Aorta (tissue), 5 donors: ENCODE results near the gene MINAR1. TPM values are rescaled to one million over a fixed set of nuclear protein-coding genes. Genes with fewer than 3 reads are reported as not detected.
A peak's percentile ranks its signal among the peaks of the same experiment; 100 is the strongest.

Experiments
- ATAC-seq: fragments of 200-7000 bp; cut with Tn5 transposase; one replicate; pipeline ENCODE4 v1.9.1; 2022; ENCODE audit warnings: moderate library complexity; ENCODE audit not compliant: low FRiP score
- DNase-seq, 2 donors: peaks; one replicate each; pipeline ENCODE4 v3.0.0-alpha.2; 2020
- H3K27ac ChIP-seq, 2 donors: one replicate each; pipeline ENCODE4 v1.5.1; 2013; ENCODE audit warnings: low read length in 2 of 2, mild to moderate bottlenecking in 2 of 2, moderate library complexity in 2 of 2, control low read depth in 1 of 2, inconsistent platforms in 1 of 2, low read depth in 1 of 2
- H3K27me3 ChIP-seq, 2 donors: one replicate each; pipeline ENCODE4 v1.6.1; 2013; ENCODE audit warnings: control low read depth in 1 of 2, low read length in 1 of 2, mild to moderate bottlenecking in 1 of 2, moderate library complexity in 1 of 2; ENCODE audit not compliant: insufficient read depth in 2 of 2, control insufficient read depth in 1 of 2
- H3K36me3 ChIP-seq, 2 donors: one replicate each; pipeline ENCODE4 v1.6.1; 2013; ENCODE audit warnings: control low read depth in 1 of 2, low read length in 1 of 2, mild to moderate bottlenecking in 1 of 2; ENCODE audit not compliant: insufficient read depth in 2 of 2, control insufficient read depth in 1 of 2
- H3K4me1 ChIP-seq, 2 donors: one replicate each; pipeline ENCODE4 v1.6.1; 2013; ENCODE audit warnings: low read length in 2 of 2, control low read depth in 1 of 2, mild to moderate bottlenecking in 1 of 2, moderate library complexity in 1 of 2; ENCODE audit not compliant: insufficient read depth in 2 of 2, control insufficient read depth in 1 of 2
- H3K4me3 ChIP-seq, 2 donors: one replicate each; pipeline ENCODE4 v1.5.1; 2013; ENCODE audit warnings: low read length in 2 of 2, control low read depth in 1 of 2, mild to moderate bottlenecking in 1 of 2
- H3K9me3 ChIP-seq: one replicate; pipeline ENCODE4 v1.6.1; 2013; ENCODE audit warnings: mild to moderate bottlenecking, low read length; ENCODE audit not compliant: control insufficient read depth
- WGBS, 2 donors: extraction: QIAGEN DNeasy Blood & Tissue Kit; methylation state at CpG; one replicate each; pipeline ENCODE4 v1.1.7; 2013; 5-methylcytosine and 5-hydroxymethylcytosine counted together
- intact Hi-C, 2 donors: fragments of 100-400 bp; cut with DNase I; formaldehyde crosslinking; loops; one replicate each; pipeline versions ENCODE4 v1.14.2 to v1.15.0; 2022
- polyA plus RNA-seq, 2 donors: library from polyadenylated mRNA; stranded (reverse); fragments of 200-250 nt; gene quantifications; one replicate each; pipeline ENCODE4 v1.2.3, GENCODE V29; 2013
- total RNA-seq, 2 donors: library from RNA; stranded (reverse); fragmentation: NEBNext Ultra II Directional; extraction: Animal tissue kit (Norgen Biotek cat#: 25700); gene quantifications; one replicate each; pipeline ENCODE4 v1.2.1, GENCODE V29; 2021
- donor health status: healthy with polysubstance abuse.
- donor health status: Bipolar disorder and iron deficiency.
- donor health status: DM: no; HTN: no; CAD: no.
- donor health status: DM: no; HTN: no; CAD: no.
- donor health status: DM: yes; HTN: yes; CAD: no.

Gene MINAR1
- total and polyA plus RNA-seq, 4 donors, result 0.13 to 1.4 (median 0.54) TPM

GRCh38 chr15:79439236-79439635 lies 7.1 kb downstream of the MINAR1 start:
- 94 to 100% methylated on average over 5 of the region's 5 CpGs for WGBS, 2 donors
- no peak overlapping the region for H3K27ac ChIP-seq
- H3K4me3 ChIP-seq, result no peak overlapping the region
- ATAC-seq, result no peak
- H3K4me1 ChIP-seq, result peaks cover 0 to 1% of the 10 kb centered on the region in 2 donors
- H3K9me3 ChIP-seq, result no peaks in the 10 kb centered on the region
- no peak for DNase-seq
- H3K36me3 ChIP-seq, result no peaks in the 10 kb centered on the region
- intact Hi-C loops, result no loop called here
- H3K27me3 ChIP-seq, result no peaks in the 10 kb centered on the region

GRCh38 chr15:79440355-79440908 lies 8.3 kb downstream of the MINAR1 start:
- Histone ChIP-seq H3K27ac (no peak overlapping the region), H3K9me3 (no peaks in the 10 kb centered on the region), H3K4me3 (no peak overlapping the region), H3K4me1 (peaks cover 0 to 1% of the 10 kb centered on the region in 2 donors), H3K36me3 (no peaks in the 10 kb centered on the region), H3K27me3 (no peaks in the 10 kb centered on the region)
- no peak for ATAC-seq
- no peak for DNase-seq
- intact Hi-C loops, result no loop called here
- 77 to 79% methylated on average over 7 of the region's 7 CpGs for WGBS, 2 donors

GRCh38 chr15:79442911-79443310 lies 10.8 kb downstream of the MINAR1 start:
- WGBS, 2 donors, result 73 to 75% methylated on average over 4 of the region's 4 CpGs
- H3K9me3 ChIP-seq, result no peaks in the 10 kb centered on the region
- H3K4me1 ChIP-seq, result peaks cover 0 to 1% of the 10 kb centered on the region in 2 donors
- no peak overlapping the region for H3K4me3 ChIP-seq
- no peaks in the 10 kb centered on the region for H3K27me3 ChIP-seq
- intact Hi-C loops, result no loop called here
- no peak overlapping the region for H3K27ac ChIP-seq
- DNase-seq, result no peak
- ATAC-seq, result no peak
- no peaks in the 10 kb centered on the region for H3K36me3 ChIP-seq

DNA sequence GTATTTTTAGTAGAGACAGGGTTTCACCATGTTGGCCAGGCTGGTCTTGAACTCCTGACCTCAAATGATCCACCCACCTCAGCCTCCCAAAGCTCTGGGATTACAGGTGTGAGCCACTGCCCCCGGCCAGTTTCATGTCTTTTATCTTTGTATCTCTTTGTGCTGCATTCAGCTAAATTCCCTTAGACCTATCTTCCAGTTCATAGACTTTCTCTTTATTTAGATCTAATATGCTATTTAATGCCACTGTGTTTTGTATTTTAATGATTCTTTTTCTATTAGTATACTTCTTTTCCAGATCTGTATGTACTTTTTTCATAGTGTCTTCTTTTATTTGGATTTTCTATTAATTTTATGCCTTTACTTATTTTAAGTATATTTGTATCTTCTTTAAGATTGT lies 14.9 kb downstream of the MINAR1 start:
- no peak overlapping the region for H3K27ac ChIP-seq
- DNase-seq (no peak), ATAC-seq (no peak)
- WGBS, 2 donors, result 90 to 96% methylated on average over 1 of the region's 1 CpG
- intact Hi-C loops, result no loop called here
- no peaks in the 10 kb centered on the region for H3K36me3 ChIP-seq
- peaks cover 0 to 1% of the 10 kb centered on the region in 2 donors for H3K4me1 ChIP-seq
- H3K9me3 ChIP-seq, result no peaks in the 10 kb centered on the region
- H3K27me3 ChIP-seq, result no peaks in the 10 kb centered on the region
- H3K4me3 ChIP-seq, result no peak overlapping the region

DNA sequence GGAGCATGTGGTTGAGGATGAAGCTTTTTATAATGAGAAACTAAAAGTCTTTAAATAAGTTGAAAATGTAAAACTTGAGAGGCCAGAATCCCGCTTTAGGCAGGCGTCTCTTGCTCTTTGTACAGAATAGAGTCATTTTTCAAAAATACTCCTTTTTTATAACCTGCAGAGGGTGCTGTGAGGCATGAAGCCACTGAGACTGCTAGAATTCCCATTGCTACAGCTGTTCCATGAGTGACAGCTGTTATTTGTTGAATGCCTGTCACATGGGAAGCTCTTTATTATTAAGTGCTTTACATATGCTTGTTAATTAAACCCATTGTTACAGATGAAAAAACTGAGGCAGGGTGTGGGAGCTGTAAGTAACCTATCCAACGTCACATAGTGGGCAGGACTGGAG lies 18.5 kb downstream of the MINAR1 start:
- no peak for DNase-seq
- WGBS, 2 donors, result 88 to 91% methylated on average over 3 of the region's 3 CpGs
- no peak overlapping the region for H3K4me3 ChIP-seq

DNA sequence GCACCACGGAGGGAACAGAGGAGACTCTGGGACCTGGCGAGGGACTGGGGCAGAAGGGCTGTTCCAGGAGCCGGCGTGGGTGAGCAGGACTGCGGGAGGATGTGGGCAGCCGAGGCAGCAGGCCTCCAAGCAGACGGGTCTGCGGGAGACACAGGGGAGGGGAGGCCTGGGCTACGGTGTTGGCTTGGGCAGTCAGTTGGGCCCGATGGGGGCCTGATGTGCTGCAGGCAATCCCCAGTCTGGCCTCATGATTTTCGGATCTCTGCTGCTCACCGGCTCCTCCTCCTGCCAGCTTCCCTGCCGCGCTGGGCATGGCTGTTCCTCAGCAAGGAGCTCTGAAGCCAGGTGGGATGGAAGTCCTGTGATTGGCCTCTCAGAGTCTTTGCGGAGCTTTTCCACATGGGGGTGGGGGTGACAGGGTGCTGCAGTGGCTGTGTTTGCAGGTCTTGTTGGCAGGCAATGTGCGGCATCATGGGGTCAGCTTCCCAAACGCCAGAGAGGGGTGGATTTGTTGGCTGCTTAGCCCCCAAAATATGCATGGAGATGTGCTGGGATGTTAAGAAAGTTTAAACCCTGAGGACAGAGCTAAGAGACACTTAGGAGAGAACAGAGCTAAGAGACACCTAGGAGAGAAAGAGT lies 19.3 kb downstream of the MINAR1 start:
- ATAC-seq (no peak), DNase-seq (no peak)
- no peaks in the 10 kb centered on the region for H3K4me1 ChIP-seq
- H3K4me3 ChIP-seq, result no peak overlapping the region
- intact Hi-C loops, result no loop called here
- no peaks in the 10 kb centered on the region for H3K9me3 ChIP-seq
- WGBS, 2 donors, result 35 to 45% methylated on average over 17 of the region's 17 CpGs
- no peak overlapping the region for H3K27ac ChIP-seq
- H3K36me3 ChIP-seq, result no peaks in the 10 kb centered on the region
- H3K27me3 ChIP-seq, result no peaks in the 10 kb centered on the region

More for the DNA sequence above, 18.5 kb downstream of the MINAR1 start:
- no peak overlapping the region for H3K27ac ChIP-seq
- H3K27me3 ChIP-seq, result no peaks in the 10 kb centered on the region
- no peak for ATAC-seq
- H3K36me3 ChIP-seq, result no peaks in the 10 kb centered on the region
- intact Hi-C loops, result no loop called here
- H3K9me3 ChIP-seq, result no peaks in the 10 kb centered on the region
- H3K4me1 ChIP-seq, result no peaks in the 10 kb centered on the region

DNA sequence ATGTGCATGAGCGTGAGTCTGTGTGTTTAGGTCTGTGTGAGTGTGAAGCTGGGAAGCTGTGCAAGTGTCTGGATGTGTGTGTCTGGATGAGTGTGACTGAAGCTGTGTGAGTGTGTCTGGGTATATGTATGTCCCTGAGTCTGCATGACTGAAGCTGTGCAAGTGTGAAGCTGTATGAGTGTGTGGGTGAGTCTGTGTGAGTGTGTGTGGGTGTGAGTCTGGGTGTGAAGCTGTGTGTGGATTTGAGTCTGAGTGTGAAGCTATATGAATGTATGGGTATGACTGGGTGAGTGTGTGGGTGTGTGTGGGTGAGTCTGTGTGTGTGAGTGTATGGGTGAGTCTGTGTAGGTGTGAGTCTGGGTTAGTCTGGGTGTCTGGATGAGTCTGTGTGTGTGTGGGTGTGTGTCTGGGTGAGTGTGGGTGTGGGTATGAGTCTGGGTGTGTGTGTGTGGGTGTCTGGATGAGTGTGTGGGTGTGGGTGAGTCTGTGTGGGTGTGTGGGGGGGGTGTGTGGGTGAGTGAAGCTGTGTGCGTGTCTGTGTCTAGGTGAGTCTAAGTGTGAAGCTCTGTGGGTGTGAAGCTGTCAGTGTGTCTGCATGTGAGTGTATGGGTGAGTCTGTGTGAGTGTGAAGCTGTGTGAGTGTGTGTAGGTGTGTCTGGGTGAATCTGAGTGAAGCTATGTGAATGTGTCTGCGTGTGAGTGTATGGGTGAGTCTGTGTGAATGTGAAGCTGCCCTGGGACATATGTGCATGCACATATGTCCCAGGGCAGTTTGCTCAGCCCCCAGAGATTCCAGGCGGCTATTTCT lies 20.3 kb downstream of the MINAR1 start:
- no peaks in the 10 kb centered on the region for H3K36me3 ChIP-seq
- WGBS, 2 donors, result 88 to 90% methylated on average over 4 of the region's 4 CpGs
- no peaks in the 10 kb centered on the region for H3K4me1 ChIP-seq
- DNase-seq (no peak), ATAC-seq (peak; percentile 29)
- no peak overlapping the region for H3K4me3 ChIP-seq
- H3K9me3 ChIP-seq, result no peaks in the 10 kb centered on the region
- no peak overlapping the region for H3K27ac ChIP-seq
- intact Hi-C loops, result no loop called here
- no peaks in the 10 kb centered on the region for H3K27me3 ChIP-seq

- Histone ChIP-seq H3K9me3 (no peaks in the 10 kb centered on the region), H3K27me3 (no peaks in the 10 kb centered on the region), H3K4me3 (no peak overlapping the region), H3K27ac (no peak overlapping the region), H3K4me1 (no peaks in the 10 kb centered on the region), H3K36me3 (no peaks in the 10 kb centered on the region)
- DNase-seq (no peak), ATAC-seq (no peak)
- 83 to 89% methylated on average over 3 of the region's 3 CpGs for WGBS, 2 donors
- intact Hi-C loops, result no loop called here
Observed at GRCh38 chr15:79453446-79453845, 21.3 kb downstream of the MINAR1 start.

DNA sequence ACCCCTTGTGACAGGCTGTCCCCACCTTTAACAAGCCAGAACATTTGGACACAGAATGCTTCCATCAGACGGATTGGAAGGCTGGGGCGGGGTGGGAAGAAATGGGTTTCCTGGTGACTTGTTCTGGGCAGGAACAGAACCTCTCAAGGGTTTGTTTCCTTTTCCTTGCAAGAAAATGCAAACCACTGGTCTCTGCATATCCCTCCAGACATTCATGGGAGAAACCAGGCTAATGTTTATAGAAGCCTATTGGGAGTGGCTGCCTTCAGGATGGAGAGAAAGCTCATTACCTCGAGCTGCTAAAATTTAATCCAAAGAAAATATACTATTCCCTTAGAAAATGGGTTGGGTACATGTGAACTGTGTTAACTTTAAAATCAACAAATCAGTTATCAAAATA lies 21.9 kb downstream of the MINAR1 start:
- DNase-seq, result no peak
- ATAC-seq, result no peak
- intact Hi-C loops, result no loop called here
- Histone ChIP-seq H3K27me3 (no peaks in the 10 kb centered on the region), H3K9me3 (no peaks in the 10 kb centered on the region), H3K4me3 (no peak overlapping the region), H3K27ac (no peak overlapping the region), H3K4me1 (no peaks in the 10 kb centered on the region), H3K36me3 (no peaks in the 10 kb centered on the region)
- WGBS, 2 donors, result 53 to 59% methylated on average over 3 of the region's 3 CpGs
